Lower leg skin (tissue), 3 donors: ENCODE measurements around the gene MEGF6.

Experiments
- CTCF ChIP-seq, 3 donors: fragments of 450-650 bp; IDR thresholded peaks; one replicate each; pipeline ENCODE4 v1.5.1; 2016; ENCODE audit warnings: antibody characterized with exemption in 3 of 3, mild to moderate bottlenecking in 3 of 3, moderate library complexity in 2 of 3
- POLR2A ChIP-seq, 2 donors: fragments of 450-650 bp; IDR thresholded peaks; one replicate each; pipeline ENCODE4 v1.6.1; 2016 to 2017; ENCODE audit warnings: antibody characterized with exemption in 2 of 2, mild to moderate bottlenecking in 1 of 2, moderate library complexity in 1 of 2

GRCh38 chr1:3588395-3588794 is 22.9 kb downstream of the MEGF6 start:
- TF ChIP-seq CTCF (IDR thresholded peaks at IDR 0.05) (no peak), POLR2A (IDR thresholded peaks at IDR 0.05) (no peak)
